Measurements from ENCODE around the gene SYNGR1.

GRCh38 chr22:39303358-39303757 lies 46.4 kb upstream of the SYNGR1 start:
- TF ChIP-seq JUNB (IDR thresholded peaks at IDR 0.05) (no peak), REST (IDR thresholded peaks at IDR 0.05) (no peak), FOSL2 (IDR thresholded peaks at IDR 0.05) (no peak), FOSL2 (CRISPR knock-in tag; IDR thresholded peaks at IDR 0.05) (no peak), ELK1 (IDR thresholded peaks at IDR 0.05; ENCODE audit: low read depth, low read length) (no peak), CTCF (IDR thresholded peaks at IDR 0.05) (no peak), TP53 (CRISPR knock-in tag; IDR thresholded peaks at IDR 0.05) (no peak), EP300 (IDR thresholded peaks at IDR 0.05) (no peak), RCOR1 (IDR thresholded peaks at IDR 0.05; ENCODE audit: low read depth, low read length) (no peak), EHMT2 (IDR thresholded peaks at IDR 0.05; ENCODE audit: low read depth) (no peak)

Measured in A549 (cell line).